Tibial artery (tissue), 4 donors: ENCODE results near the gene NLN.
"Not testable (repeated sequence)": the region's sequence is repeated elsewhere in the genome, so short reads cannot be mapped to it uniquely, and the experiment has no call there.

Experiments
- DNase-seq, 2 donors: peaks; one replicate each; pipeline ENCODE4 v3.0.0-alpha.2; 2019
- H3K27ac ChIP-seq, 2 donors: fragments of 200-600 bp; sonication (generic) in 1 of 2; 1 replicate in 1 of 2; 2 replicates in 1 of 2; pipeline ENCODE4 v1.5.1; 2018 to 2019; ENCODE audit warnings: mild to moderate bottlenecking in 1 of 2
- H3K27me3 ChIP-seq, 2 donors: fragments of 200-600 bp; sonication (generic) in 1 of 2; one replicate each; pipeline versions ENCODE4 v1.5.1 to v1.6.0; 2016 to 2019
- H3K36me3 ChIP-seq, 3 donors: fragments of 200-600 bp; sonication (generic) in 2 of 3; one replicate each; pipeline ENCODE4 v1.5.1; 2016 to 2019; ENCODE audit warnings: mild to moderate bottlenecking in 2 of 3
- H3K4me1 ChIP-seq, 4 donors: fragments of 200-600 bp; sonication (generic) in 2 of 4; 1 replicate in 3 of 4; 2 replicates in 1 of 4; pipeline ENCODE4 v1.5.1; 2016 to 2019
- H3K4me3 ChIP-seq, 2 donors: fragments of 200-600 bp; sonication (generic) in 1 of 2; 1 replicate in 1 of 2; 2 replicates in 1 of 2; pipeline ENCODE4 v1.5.1; 2018 to 2019; ENCODE audit warnings: mild to moderate bottlenecking in 2 of 2
- H3K9me3 ChIP-seq, 3 donors: fragments of 200-600 bp; sonication (generic) in 1 of 3; one replicate each; pipeline ENCODE4 v1.5.1; 2016 to 2019
- intact Hi-C: fragments of 100-400 bp; cut with DNase I; formaldehyde crosslinking; loops from one replicate; pipeline ENCODE4 v1.15.0; 2023; ENCODE audit warnings: low total_unique reads
- TF ChIP-seq, protein P1 (sequence below), 2 experiments: fragments of 200-600 bp in 1 of 2; fragments of 450-650 bp in 1 of 2; IDR thresholded peaks; one replicate each; pipeline ENCODE4 v1.5.1; 2017 to 2019; ENCODE audit warnings: antibody characterized with exemption in 2 of 2, mild to moderate bottlenecking in 1 of 2, moderate library complexity in 1 of 2

The NLN gene

DNA sequence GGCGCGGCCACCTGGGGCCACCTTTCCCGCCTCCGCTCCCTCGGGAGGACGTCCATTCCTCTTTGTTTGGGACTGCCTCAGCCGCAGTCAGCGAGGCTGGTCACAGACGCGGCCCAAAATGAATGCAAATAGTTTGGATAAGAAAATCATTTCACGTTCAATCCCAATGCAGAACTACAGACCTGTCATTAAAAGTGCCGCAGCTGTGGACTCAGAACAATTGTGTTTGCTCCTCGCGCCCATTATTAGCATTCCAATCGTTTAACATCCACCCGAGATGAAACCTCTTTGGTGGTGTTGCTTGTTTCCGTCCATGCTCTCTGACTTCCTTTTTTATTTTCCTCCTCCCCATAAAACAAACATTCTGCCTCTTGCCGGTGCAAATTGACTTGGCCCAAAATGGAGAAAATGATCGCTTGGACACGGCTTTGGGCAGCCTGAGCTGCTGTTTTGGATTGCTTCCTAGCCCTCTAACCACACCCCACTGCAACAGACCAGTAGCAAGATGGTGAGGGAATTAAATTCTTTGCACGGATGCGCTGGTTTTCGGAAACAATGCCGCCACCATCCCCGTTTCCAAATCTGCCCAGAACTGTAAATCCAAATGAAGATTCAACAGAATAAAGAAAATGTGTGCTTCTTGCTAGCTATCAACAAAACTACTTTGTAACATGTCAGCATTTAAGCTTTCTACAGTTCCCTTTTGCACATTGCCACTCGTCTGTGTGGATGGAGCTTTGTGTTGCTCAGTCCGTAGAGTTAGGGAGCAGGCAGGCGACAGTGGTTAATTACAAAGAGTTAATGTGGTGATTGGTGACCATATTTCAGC is 784 bp downstream of the NLN start:
- DNase-seq: no peak
- H3K27me3 ChIP-seq: no peaks in the 10 kb centered on the region
- H3K4me1 ChIP-seq: peaks cover 0 to 37% (median 7%) of the 10 kb centered on the region in 4 donors
- peak overlapping the region; percentile 76 to 82 for H3K27ac ChIP-seq
- no peaks in the 10 kb centered on the region for H3K36me3 ChIP-seq
- TF ChIP-seq, protein P1, sequence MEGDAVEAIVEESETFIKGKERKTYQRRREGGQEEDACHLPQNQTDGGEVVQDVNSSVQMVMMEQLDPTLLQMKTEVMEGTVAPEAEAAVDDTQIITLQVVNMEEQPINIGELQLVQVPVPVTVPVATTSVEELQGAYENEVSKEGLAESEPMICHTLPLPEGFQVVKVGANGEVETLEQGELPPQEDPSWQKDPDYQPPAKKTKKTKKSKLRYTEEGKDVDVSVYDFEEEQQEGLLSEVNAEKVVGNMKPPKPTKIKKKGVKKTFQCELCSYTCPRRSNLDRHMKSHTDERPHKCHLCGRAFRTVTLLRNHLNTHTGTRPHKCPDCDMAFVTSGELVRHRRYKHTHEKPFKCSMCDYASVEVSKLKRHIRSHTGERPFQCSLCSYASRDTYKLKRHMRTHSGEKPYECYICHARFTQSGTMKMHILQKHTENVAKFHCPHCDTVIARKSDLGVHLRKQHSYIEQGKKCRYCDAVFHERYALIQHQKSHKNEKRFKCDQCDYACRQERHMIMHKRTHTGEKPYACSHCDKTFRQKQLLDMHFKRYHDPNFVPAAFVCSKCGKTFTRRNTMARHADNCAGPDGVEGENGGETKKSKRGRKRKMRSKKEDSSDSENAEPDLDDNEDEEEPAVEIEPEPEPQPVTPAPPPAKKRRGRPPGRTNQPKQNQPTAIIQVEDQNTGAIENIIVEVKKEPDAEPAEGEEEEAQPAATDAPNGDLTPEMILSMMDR (IDR thresholded peaks at IDR 0.05): no peak
- peak overlapping the region; percentile 73 to 92 for H3K4me3 ChIP-seq
- intact Hi-C loops: loop anchor here (10.0 kb wide), 2 partner anchors 98 to 202 kb away; partner anchors contain the start of genes ERBIN, SHLD3, TRAPPC13 and TRIM23
- no peaks in the 10 kb centered on the region for H3K9me3 ChIP-seq

DNA sequence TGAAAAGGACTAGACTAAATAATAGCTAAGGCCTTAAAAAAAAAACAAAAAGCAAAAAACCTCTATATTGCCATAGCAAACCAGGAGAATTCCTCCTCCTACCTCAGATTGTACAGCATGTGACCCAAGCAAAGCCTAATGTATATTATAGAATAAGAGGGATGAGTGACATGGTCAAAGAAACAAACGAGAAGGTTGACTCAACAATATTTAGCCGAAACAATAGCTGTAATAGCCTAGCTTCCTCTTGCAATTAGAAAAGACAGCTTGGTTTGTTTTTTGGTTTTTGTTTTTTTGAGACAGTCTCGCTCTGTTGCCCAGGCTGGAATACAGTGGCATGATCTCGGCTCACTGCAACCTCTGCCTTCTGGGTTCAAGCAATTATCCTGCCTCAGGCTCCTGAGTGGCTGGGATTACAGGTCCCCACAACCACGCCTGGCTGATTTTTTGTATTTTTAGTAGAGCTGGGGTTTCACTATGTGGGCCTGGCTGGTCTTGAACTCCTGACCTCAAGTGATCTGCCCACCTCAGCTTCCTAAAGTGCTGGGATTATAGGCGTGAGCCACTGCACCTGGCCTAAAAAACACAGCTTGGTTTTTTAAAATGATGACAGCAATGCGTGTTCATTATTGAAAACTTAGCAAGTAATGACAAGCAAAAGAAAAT is 5.6 kb downstream of the NLN start:
- Histone ChIP-seq H3K27me3 (no peaks in the 10 kb centered on the region), H3K4me3 (no peak overlapping the region), H3K36me3 (no peaks in the 10 kb centered on the region), H3K4me1 (peaks cover 0 to 11% (median 2%) of the 10 kb centered on the region in 4 donors), H3K27ac (no peak overlapping the region), H3K9me3 (no peaks in the 10 kb centered on the region)
- no peak for DNase-seq
- intact Hi-C loops: loop anchor here (10.0 kb wide), 2 partner anchors 103 to 197 kb away; partner anchors contain the start of genes ERBIN, SHLD3, TRAPPC13 and TRIM23
- TF ChIP-seq, protein P1 (IDR thresholded peaks at IDR 0.05): no peak

DNA sequence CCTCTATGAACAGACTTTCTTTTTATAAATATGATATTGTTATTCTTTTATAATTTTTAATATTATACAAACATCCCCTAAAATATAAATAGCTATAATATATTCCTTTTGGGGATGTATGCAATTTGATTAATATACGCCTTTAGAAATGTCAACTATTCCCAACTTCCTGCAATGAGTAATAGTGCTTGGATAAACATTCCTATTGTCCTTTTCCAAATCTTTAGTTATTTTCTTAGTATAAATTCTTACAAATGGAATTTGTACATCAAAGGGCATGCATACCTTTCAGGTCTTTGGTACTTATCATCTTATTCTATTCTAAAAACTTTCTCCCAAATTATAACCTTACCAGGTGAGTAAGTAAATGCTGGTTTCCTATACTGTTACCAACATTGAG is 6.2 kb downstream of the NLN start:
- H3K27ac ChIP-seq: no peak overlapping the region
- H3K9me3 ChIP-seq: no peaks in the 10 kb centered on the region
- intact Hi-C loops: loop anchor here (10.0 kb wide), 2 partner anchors 103 to 197 kb away; partner anchors contain the start of genes ERBIN, SHLD3, TRAPPC13 and TRIM23
- no peak for DNase-seq
- no peaks in the 10 kb centered on the region for H3K27me3 ChIP-seq
- H3K36me3 ChIP-seq: no peaks in the 10 kb centered on the region
- H3K4me1 ChIP-seq: peaks cover 0 to 8% (median under 1%) of the 10 kb centered on the region in 4 donors
- no peak overlapping the region for H3K4me3 ChIP-seq
- TF ChIP-seq, protein P1 (IDR thresholded peaks at IDR 0.05): no peak

DNA sequence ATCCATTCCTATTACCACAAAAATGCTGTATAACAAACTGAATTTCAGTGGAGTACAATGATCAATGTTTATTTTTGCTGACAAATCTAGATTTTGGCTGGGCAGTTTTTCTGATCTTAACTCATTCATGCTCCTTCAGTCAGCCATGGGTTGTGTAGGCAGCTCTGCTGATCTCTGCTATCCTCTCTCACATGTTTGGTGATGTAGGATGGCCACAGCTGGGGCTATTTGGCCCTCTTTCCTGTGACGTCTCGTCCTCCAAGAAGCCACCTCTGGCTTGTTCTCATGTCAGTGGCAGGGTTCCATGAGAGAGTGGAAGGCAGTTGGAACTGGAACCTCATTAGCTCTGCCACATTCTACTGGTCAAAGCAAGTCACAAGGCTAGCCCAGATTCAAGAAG is 8.9 kb downstream of the NLN start:
- intact Hi-C loops: no loop called here
- DNase-seq: no peak
- Histone ChIP-seq H3K36me3 (no peaks in the 10 kb centered on the region), H3K27ac (no peak overlapping the region), H3K27me3 (no peaks in the 10 kb centered on the region), H3K4me3 (no peak overlapping the region), H3K4me1 (no peaks in the 10 kb centered on the region), H3K9me3 (no peaks in the 10 kb centered on the region)
- TF ChIP-seq, protein P1 (IDR thresholded peaks at IDR 0.05): no peak

DNA sequence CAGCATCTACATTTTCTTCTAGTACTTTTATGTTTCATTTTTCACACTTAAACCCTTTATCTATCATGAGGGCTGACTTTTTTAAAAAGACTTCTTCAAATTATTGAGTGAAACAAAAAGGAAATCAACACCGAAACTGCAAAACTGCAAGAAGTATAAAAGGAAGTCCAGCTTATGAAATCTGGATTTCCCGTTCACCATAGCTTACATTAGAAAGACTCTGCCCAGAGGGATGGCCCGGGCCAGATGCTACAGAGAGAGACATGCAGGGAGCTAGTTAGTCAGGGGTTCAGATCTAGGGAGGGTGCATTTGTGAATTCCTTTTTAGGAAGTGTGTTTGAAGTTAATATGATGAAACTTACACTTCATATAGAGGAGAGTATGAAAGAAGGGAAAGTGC is 10.0 kb downstream of the NLN start:
- H3K9me3 ChIP-seq, intact Hi-C loops, H3K27ac ChIP-seq, DNase-seq, H3K36me3 ChIP-seq, H3K4me3 ChIP-seq, H3K27me3 ChIP-seq, H3K4me1 ChIP-seq: not testable (repeated sequence)

DNA sequence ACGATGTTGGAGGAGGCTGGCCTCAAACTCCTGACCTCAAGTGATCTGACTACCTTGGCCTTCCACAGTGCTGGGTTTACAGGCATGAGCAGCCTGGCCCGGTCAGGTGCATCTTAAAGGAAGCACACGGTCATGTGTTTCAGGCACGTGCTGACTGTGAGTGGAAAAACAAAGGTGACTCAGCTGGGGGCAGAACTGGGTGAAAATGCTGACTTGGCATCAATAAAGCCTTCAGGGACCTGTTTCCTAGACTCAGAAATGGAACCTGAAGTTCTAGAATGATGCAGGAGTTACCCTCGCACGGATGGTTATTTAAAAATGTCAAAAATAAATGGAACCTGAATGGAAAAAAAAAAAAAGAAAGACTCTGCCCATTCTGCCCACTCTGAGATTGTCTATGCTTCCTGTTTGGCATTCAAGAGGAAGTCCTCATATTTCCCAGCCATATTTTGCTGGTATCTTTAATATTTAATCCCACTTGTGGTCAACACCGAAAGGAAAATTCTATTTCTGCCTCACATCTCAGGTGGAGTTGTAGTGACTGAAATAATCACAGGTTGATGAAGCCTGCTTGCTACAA is 12.3 kb downstream of the NLN start:
- H3K4me1 ChIP-seq, intact Hi-C loops, H3K27ac ChIP-seq, H3K36me3 ChIP-seq, H3K27me3 ChIP-seq, H3K4me3 ChIP-seq, H3K9me3 ChIP-seq, DNase-seq: not testable (repeated sequence)
